Esophagus squamous epithelium (tissue), 5 donors: ENCODE results near the gene DTNA. TPM values are rescaled to one million over a fixed set of nuclear protein-coding genes. Genes with fewer than 3 reads are reported as not detected.

Experiments used
- DNase-seq: peaks from one replicate; lab custom pipeline; 2025; lab: John Stamatoyannopoulos, UW
- H3K27ac ChIP-seq, 4 donors: fragments of 200-600 bp; sonication (generic); one replicate each; pipeline ENCODE4 v1.5.1; 2016 to 2019; ENCODE audit warnings: mild to moderate bottlenecking in 1 of 4
- H3K27me3 ChIP-seq, 4 donors: fragments of 200-600 bp; sonication (generic); 1 replicate in 3 of 4; 2 replicates in 1 of 4; pipeline versions ENCODE4 v1.5.1 to v1.6.0; 2017 to 2021; ENCODE audit warnings: antibody characterized with exemption in 1 of 4
- H3K36me3 ChIP-seq, 3 donors: fragments of 200-600 bp; sonication (generic); one replicate each; pipeline ENCODE4 v1.5.1; 2016 to 2019
- H3K4me1 ChIP-seq, 3 donors: fragments of 200-600 bp; sonication (generic); one replicate each; pipeline ENCODE4 v1.5.1; 2017 to 2019
- H3K4me3 ChIP-seq, 4 donors: fragments of 200-600 bp; sonication (generic); 1 replicate in 3 of 4; 2 replicates in 1 of 4; pipeline ENCODE4 v1.5.1; 2016 to 2019; ENCODE audit warnings: mild to moderate bottlenecking in 2 of 4, moderate library complexity in 1 of 4
- H3K9me3 ChIP-seq, 3 donors: fragments of 200-600 bp; sonication (generic); one replicate each; pipeline ENCODE4 v1.5.1; 2016 to 2019
- CTCF ChIP-seq, 6 experiments: fragments of 450-650 bp in 4 of 6; fragments of 200-600 bp in 2 of 6; sonication (generic) in 2 of 6; IDR thresholded peaks; one replicate each; pipeline ENCODE4 v1.5.1; 2016 to 2019; ENCODE audit warnings: antibody characterized with exemption in 6 of 6, mild to moderate bottlenecking in 4 of 6, moderate library complexity in 4 of 6
- POLR2A ChIP-seq, 4 donors: fragments of 450-650 bp; IDR thresholded peaks; one replicate each; pipeline ENCODE4 v1.6.1; 2017; ENCODE audit warnings: antibody characterized with exemption in 4 of 4, mild to moderate bottlenecking in 4 of 4, moderate library complexity in 3 of 4
- WGBS, 2 donors: methylation state at CpG; one replicate each; pipeline ENCODE4 v1.1.5; 2018; 5-methylcytosine and 5-hydroxymethylcytosine counted together
- intact Hi-C: fragments of 100-400 bp; cut with DNase I; formaldehyde crosslinking; loops from one replicate; pipeline ENCODE4 v1.15.0; 2022
- total RNA-seq, 4 donors: library from RNA; depleted of rRNA; stranded (reverse); fragments of >200 nt; gene quantifications; one replicate each; pipeline ENCODE4 v1.1.0, GENCODE V29; 2016
- donor health status: DM: yes; HTN: yes; CAD: no.

Gene DTNA
- total RNA-seq, 4 donors from 2014 or later: 1.7 to 75.0 (median 17.2) TPM

- Histone ChIP-seq H3K36me3 (no peaks in the 10 kb centered on the region), H3K27me3 (no peaks in the 10 kb centered on the region)
- WGBS, 2 donors: 78 to 83% methylated on average over 2 of the region's 2 CpGs
Measured at GRCh38 chr18:34840256-34840826, 130.2 kb downstream of the DTNA start.

GRCh38 chr18:34841891-34842290 is 131.8 kb downstream of the DTNA start:
- Histone ChIP-seq H3K27me3 (no peaks in the 10 kb centered on the region), H3K4me3 (no peak overlapping the region), H3K27ac (no peak overlapping the region), H3K36me3 (no peaks in the 10 kb centered on the region), H3K9me3 (no peaks in the 10 kb centered on the region), H3K4me1 (peaks cover 0 to 8% (median 0%) of the 10 kb centered on the region in 3 donors)
- intact Hi-C loops: no loop called here
- DNase-seq: no peak
- TF ChIP-seq CTCF (IDR thresholded peaks at IDR 0.05) (no peak), POLR2A (IDR thresholded peaks at IDR 0.05) (no peak)

More at GRCh38 chr18:34840256-34840826, 130.2 kb downstream of the DTNA start:
- no peak overlapping the region for H3K27ac ChIP-seq
- no peak overlapping the region for H3K4me3 ChIP-seq
- intact Hi-C loops: no loop called here
- TF ChIP-seq CTCF (IDR thresholded peaks at IDR 0.05) (no peak), POLR2A (IDR thresholded peaks at IDR 0.05) (no peak)
- peaks cover 0 to 8% (median 0%) of the 10 kb centered on the region in 3 donors for H3K4me1 ChIP-seq
- no peak for DNase-seq
- no peaks in the 10 kb centered on the region for H3K9me3 ChIP-seq

GRCh38 chr18:34844072-34844471 is 134.0 kb downstream of the DTNA start:
- 71 to 79% methylated on average over 1 of the region's 1 CpG for WGBS, 2 donors
- Histone ChIP-seq H3K9me3 (no peaks in the 10 kb centered on the region), H3K4me1 (no peaks in the 10 kb centered on the region), H3K36me3 (peaks cover 0 to 4% (median 0%) of the 10 kb centered on the region in 3 donors), H3K27ac (no peak overlapping the region), H3K4me3 (no peak overlapping the region), H3K27me3 (no peaks in the 10 kb centered on the region)
- TF ChIP-seq CTCF (IDR thresholded peaks at IDR 0.05): no peak
- TF ChIP-seq POLR2A (IDR thresholded peaks at IDR 0.05): no peak
- intact Hi-C loops: no loop called here
- DNase-seq: no peak

- intact Hi-C loops: no loop called here
- no peak overlapping the region for H3K4me3 ChIP-seq
- no peaks in the 10 kb centered on the region for H3K9me3 ChIP-seq
- no peak for DNase-seq
- peaks cover 0 to 4% (median 0%) of the 10 kb centered on the region in 3 donors for H3K36me3 ChIP-seq
- H3K27ac ChIP-seq: no peak overlapping the region
- TF ChIP-seq CTCF (IDR thresholded peaks at IDR 0.05): no peak
- 51 to 65% methylated on average over 5 of the region's 5 CpGs for WGBS, 2 donors
- no peaks in the 10 kb centered on the region for H3K4me1 ChIP-seq
- H3K27me3 ChIP-seq: no peaks in the 10 kb centered on the region
Measured at GRCh38 chr18:34844732-34845459, 134.8 kb downstream of the DTNA start.

- peaks cover 0 to 4% (median 0%) of the 10 kb centered on the region in 3 donors for H3K36me3 ChIP-seq
- intact Hi-C loops: no loop called here
Measured at GRCh38 chr18:34847408-34847807, 137.3 kb downstream of the DTNA start.

More at GRCh38 chr18:34847408-34847807, 137.3 kb downstream of the DTNA start:
- H3K27ac ChIP-seq: no peak overlapping the region
- H3K27me3 ChIP-seq: no peaks in the 10 kb centered on the region
- TF ChIP-seq POLR2A (IDR thresholded peaks at IDR 0.05): no peak
- no peak for TF ChIP-seq CTCF (IDR thresholded peaks at IDR 0.05)
- no peaks in the 10 kb centered on the region for H3K4me1 ChIP-seq
- DNase-seq: no peak
- no peaks in the 10 kb centered on the region for H3K9me3 ChIP-seq
- H3K4me3 ChIP-seq: no peak overlapping the region
